ENCODE data around the gene MOV10.

DNA sequence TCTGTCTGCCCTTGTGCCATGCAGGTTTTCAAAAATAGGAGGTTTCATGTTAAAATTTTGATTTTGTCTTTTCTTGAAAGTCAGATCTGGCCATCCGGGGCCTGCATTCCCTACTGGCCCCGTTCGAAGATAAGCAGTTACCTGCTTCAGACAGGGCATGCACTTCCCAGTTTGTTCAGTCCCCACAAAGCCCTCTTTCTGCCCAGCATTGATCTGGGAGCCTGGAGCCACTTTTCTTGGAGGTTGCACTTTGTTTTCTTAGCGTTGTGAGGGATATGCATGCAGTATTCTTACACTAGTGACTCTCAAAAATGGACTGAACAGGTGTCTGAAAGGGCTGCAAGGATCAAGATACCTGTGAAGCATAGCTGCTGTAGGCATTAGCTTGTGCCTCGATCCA is 11.5 kb downstream of the MOV10 start:
- TF ChIP-seq POLR2AphosphoS5 (IDR thresholded peaks at IDR 0.05; ENCODE audit: low read depth), result no peak
- TF ChIP-seq, protein P1, sequence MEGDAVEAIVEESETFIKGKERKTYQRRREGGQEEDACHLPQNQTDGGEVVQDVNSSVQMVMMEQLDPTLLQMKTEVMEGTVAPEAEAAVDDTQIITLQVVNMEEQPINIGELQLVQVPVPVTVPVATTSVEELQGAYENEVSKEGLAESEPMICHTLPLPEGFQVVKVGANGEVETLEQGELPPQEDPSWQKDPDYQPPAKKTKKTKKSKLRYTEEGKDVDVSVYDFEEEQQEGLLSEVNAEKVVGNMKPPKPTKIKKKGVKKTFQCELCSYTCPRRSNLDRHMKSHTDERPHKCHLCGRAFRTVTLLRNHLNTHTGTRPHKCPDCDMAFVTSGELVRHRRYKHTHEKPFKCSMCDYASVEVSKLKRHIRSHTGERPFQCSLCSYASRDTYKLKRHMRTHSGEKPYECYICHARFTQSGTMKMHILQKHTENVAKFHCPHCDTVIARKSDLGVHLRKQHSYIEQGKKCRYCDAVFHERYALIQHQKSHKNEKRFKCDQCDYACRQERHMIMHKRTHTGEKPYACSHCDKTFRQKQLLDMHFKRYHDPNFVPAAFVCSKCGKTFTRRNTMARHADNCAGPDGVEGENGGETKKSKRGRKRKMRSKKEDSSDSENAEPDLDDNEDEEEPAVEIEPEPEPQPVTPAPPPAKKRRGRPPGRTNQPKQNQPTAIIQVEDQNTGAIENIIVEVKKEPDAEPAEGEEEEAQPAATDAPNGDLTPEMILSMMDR (IDR thresholded peaks at IDR 0.05; ENCODE audit: insufficient read depth, low read length), result no peak
- TF ChIP-seq, protein P2, sequence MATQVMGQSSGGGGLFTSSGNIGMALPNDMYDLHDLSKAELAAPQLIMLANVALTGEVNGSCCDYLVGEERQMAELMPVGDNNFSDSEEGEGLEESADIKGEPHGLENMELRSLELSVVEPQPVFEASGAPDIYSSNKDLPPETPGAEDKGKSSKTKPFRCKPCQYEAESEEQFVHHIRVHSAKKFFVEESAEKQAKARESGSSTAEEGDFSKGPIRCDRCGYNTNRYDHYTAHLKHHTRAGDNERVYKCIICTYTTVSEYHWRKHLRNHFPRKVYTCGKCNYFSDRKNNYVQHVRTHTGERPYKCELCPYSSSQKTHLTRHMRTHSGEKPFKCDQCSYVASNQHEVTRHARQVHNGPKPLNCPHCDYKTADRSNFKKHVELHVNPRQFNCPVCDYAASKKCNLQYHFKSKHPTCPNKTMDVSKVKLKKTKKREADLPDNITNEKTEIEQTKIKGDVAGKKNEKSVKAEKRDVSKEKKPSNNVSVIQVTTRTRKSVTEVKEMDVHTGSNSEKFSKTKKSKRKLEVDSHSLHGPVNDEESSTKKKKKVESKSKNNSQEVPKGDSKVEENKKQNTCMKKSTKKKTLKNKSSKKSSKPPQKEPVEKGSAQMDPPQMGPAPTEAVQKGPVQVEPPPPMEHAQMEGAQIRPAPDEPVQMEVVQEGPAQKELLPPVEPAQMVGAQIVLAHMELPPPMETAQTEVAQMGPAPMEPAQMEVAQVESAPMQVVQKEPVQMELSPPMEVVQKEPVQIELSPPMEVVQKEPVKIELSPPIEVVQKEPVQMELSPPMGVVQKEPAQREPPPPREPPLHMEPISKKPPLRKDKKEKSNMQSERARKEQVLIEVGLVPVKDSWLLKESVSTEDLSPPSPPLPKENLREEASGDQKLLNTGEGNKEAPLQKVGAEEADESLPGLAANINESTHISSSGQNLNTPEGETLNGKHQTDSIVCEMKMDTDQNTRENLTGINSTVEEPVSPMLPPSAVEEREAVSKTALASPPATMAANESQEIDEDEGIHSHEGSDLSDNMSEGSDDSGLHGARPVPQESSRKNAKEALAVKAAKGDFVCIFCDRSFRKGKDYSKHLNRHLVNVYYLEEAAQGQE (IDR thresholded peaks at IDR 0.05; ENCODE audit: insufficient replicate concordance, low read depth), result no peak

Measured in HL-60 (cell line).